ENCODE results near the gene FBXL13.
"Not testable (repeated sequence)": the region's sequence is repeated elsewhere in the genome, so short reads cannot be mapped to it uniquely, and the experiment has no call there.

FBXL13 gene

GRCh38 chr7:102976493-102976892 lies 98.1 kb downstream of the FBXL13 start:
- no peak for TF ChIP-seq CTCF (IDR thresholded peaks at IDR 0.05; ENCODE audit: extremely low read depth, insufficient read depth, missing control alignments)
- in situ Hi-C loops (cut with MboI; ENCODE audit: low pct_unique_long_range_greater_than_20kb, low sequenced_read_pairs, unreplicated experiment) = no loop called here

DNA sequence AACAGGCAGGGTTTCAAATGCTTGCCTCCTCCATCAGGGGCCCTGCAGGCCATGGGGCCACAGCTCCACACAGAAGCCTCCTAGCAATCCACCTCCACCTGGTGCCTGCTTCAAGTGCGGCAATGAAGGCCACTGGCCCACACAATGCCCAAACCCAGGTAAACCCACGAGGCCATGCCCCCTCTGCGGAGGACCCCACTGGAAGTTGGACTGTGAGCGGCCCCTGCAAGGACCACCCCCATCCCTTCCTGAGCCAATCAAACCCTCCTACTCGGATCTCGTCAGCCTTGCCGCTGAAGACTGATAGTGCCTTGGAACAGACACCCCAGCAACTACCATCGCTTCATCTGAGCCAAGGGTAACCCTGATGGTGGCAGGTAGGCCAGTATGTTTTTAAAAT lies 98.7 kb downstream of the FBXL13 start:
- TF ChIP-seq CTCF (IDR thresholded peaks at IDR 0.05; ENCODE audit: extremely low read depth, insufficient read depth, missing control alignments) = no peak
- in situ Hi-C loops (cut with MboI; ENCODE audit: low pct_unique_long_range_greater_than_20kb, low sequenced_read_pairs, unreplicated experiment) = no loop called here

More at GRCh38 chr7:102976493-102976892, 98.1 kb downstream of the FBXL13 start:
- DNase-seq (ENCODE audit: low spot score) = no peak

DNA sequence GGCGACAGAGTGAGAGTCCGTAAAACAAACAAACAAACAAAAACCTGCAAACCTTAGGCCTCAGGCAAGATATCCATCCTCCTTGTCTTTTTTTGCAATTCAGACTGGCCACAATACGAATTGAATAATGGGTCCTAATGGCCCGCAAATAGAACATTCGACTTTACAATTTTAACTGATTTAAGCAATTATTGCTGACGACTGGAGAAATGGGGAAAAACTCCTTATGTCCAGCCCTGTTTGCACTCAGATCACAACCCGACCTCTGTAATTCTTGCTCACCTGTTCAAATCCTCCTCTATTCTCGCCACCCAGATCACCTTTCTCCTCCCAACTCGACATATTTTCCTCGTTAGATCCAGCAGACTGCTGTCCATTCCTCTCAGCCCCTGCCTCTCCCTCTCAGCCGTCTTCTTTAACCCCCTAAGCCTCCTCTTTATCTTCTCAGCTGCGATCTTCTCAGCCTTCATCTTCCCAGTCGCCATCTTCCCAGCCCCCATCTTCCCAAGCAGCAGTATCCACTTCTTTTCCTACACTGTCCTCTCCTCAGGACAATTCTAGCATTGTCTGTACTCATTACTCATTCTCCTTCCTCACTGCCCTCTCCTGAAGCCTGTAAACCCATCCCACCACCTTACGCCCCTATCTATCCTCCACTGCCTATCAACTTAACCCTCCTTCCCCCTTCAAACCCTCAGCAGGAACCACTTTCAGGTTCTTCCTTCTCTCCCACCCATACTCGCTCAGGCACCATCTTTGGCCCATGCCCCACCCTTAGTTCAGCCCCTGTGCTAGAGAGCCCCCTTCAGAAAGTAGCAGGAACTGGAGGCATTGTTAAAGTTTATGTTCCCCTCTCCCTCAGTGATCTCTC lies 100.0 kb downstream of the FBXL13 start:
- DNase-seq (ENCODE audit: low spot score) = no peak
- TF ChIP-seq CTCF (IDR thresholded peaks at IDR 0.05; ENCODE audit: extremely low read depth, insufficient read depth, missing control alignments) = no peak
- in situ Hi-C loops (cut with MboI; ENCODE audit: low pct_unique_long_range_greater_than_20kb, low sequenced_read_pairs, unreplicated experiment) = no loop called here

More for the DNA sequence above, 98.7 kb downstream of the FBXL13 start:
- no peak for DNase-seq (ENCODE audit: low spot score)

- no peak for DNase-seq (ENCODE audit: low spot score)
- in situ Hi-C loops (cut with MboI; ENCODE audit: low pct_unique_long_range_greater_than_20kb, low sequenced_read_pairs, unreplicated experiment) = no loop called here
Observed at GRCh38 chr7:102973096-102973802, 101.3 kb downstream of the FBXL13 start.

GRCh38 chr7:102967798-102968197 lies 106.8 kb downstream of the FBXL13 start:
- TF ChIP-seq CTCF (IDR thresholded peaks at IDR 0.05; ENCODE audit: extremely low read depth, insufficient read depth, missing control alignments) = no peak
- in situ Hi-C loops (cut with MboI; ENCODE audit: low pct_unique_long_range_greater_than_20kb, low sequenced_read_pairs, unreplicated experiment) = no loop called here
- DNase-seq (ENCODE audit: low spot score) = no peak

More at GRCh38 chr7:102973096-102973802, 101.3 kb downstream of the FBXL13 start:
- TF ChIP-seq CTCF (IDR thresholded peaks at IDR 0.05; ENCODE audit: extremely low read depth, insufficient read depth, missing control alignments) = no peak

DNA sequence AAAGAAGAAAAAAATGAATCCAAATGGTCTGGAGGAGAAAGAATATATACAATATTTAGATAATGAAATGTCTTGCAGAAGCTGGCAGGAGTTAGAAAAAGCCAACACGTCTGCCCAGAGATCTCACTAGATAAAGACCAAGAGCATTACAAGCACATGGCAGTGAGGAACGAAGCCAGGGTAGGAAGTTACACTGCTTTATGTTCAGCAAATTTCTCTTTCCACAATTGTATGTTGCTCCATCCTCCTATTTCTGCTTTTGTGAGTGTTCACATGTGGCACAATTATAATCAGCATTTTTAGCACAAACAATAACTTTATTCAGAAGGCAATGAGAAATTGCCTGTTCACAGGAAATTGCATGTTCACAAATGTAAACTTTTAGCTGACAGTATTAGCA lies 108.1 kb downstream of the FBXL13 start:
- DNase-seq (ENCODE audit: low spot score) = no peak
- in situ Hi-C loops (cut with MboI; ENCODE audit: low pct_unique_long_range_greater_than_20kb, low sequenced_read_pairs, unreplicated experiment) = no loop called here
- TF ChIP-seq CTCF (IDR thresholded peaks at IDR 0.05; ENCODE audit: extremely low read depth, insufficient read depth, missing control alignments) = no peak

GRCh38 chr7:102961993-102962392 lies 112.6 kb downstream of the FBXL13 start:
- DNase-seq (ENCODE audit: low spot score); in situ Hi-C loops (cut with MboI; ENCODE audit: low pct_unique_long_range_greater_than_20kb, low sequenced_read_pairs, unreplicated experiment): not testable (repeated sequence)

DNA sequence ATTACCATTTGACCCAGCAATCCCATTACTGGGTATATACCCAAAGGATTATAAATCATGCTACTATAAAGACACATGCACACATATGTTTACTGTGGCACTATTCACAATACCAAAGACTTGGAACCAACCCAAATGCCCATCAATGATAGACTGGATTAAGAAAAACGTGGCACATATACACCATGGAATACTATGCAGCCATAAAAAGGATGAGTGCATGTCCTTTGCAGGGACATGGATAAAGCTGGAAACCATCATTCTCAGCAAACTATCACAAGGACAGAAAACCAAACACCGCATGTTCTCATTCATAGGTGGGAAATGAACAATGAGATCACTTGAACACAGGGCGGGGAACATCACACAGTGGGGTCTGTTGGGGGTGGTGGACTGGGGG lies 116.6 kb downstream of the FBXL13 start:
- DNase-seq (ENCODE audit: low spot score); in situ Hi-C loops (cut with MboI; ENCODE audit: low pct_unique_long_range_greater_than_20kb, low sequenced_read_pairs, unreplicated experiment): not testable (repeated sequence)

DNA sequence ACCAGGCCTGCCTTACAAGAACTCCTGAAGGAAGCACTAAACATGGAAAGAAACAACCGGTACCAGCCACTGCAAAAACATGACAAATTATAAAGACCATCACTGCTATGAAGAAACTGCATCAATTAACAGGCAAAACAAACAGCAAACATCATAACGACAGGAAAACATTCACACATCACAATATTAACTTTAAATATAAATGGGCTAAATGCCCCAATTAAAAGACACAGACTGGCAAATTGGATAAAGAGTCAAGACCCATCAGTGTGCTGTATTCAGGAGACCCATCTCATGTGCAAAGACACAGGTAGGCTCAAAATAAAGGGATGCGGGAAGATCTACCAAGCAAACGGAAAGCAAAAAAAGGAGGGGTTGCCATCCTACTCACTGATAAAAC lies 120.2 kb downstream of the FBXL13 start:
- in situ Hi-C loops (cut with MboI; ENCODE audit: low pct_unique_long_range_greater_than_20kb, low sequenced_read_pairs, unreplicated experiment); DNase-seq (ENCODE audit: low spot score): not testable (repeated sequence)
